ENCODE results near the gene TIGD7. TPM values are rescaled to one million over a fixed set of nuclear protein-coding genes. Genes with fewer than 3 reads are reported as not detected.

Gene TIGD7
- total RNA-seq, 1 experiment from 2014 or later = 4.2 TPM

DNA sequence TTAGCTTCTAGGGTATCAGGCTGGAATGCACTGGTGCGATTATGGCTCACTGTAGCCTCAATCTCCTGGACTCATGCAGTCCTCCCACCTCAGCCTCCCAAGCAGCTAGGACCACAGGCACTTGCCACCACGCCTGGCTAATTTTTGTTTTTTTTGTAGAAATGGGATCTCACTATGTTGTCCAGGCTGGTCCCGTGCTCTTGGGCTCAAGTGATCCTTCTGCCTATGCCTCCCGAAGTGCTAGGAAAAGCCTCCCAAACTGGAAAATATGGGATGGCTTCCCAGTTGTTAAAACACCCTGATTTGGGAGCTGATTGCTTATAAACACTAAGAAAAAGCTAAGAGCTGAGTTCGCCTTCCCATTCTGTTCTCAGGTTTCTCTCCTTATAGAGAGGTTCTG is 28.6 kb downstream of the TIGD7 start:
- H3K9ac ChIP-seq (ENCODE audit: extremely low read depth, insufficient read length, low read length) = no peak overlapping the region
- H2BK12ac ChIP-seq (ENCODE audit: insufficient read length, low read depth, low read length) = no peak overlapping the region
- H3K27me3 Mint-ChIP-seq (ENCODE audit: low read depth) = peaks cover 29% of the 10 kb centered on the region
- H3K9me3 ChIP-seq (ENCODE audit: control insufficient read depth, low read depth, low read length) = no peaks in the 10 kb centered on the region
- H2BK15ac ChIP-seq (ENCODE audit: low read depth, low read length) = no peak overlapping the region
- H3T11ph ChIP-seq (ENCODE audit: low read length) = no peak overlapping the region
- H3K36me3 Mint-ChIP-seq (ENCODE audit: insufficient read depth in 1 of 3, low read depth in 3 of 3) = no peaks in the 10 kb centered on the region; a peak in 1 of 7 replicates
- TF ChIP-seq, protein P1, sequence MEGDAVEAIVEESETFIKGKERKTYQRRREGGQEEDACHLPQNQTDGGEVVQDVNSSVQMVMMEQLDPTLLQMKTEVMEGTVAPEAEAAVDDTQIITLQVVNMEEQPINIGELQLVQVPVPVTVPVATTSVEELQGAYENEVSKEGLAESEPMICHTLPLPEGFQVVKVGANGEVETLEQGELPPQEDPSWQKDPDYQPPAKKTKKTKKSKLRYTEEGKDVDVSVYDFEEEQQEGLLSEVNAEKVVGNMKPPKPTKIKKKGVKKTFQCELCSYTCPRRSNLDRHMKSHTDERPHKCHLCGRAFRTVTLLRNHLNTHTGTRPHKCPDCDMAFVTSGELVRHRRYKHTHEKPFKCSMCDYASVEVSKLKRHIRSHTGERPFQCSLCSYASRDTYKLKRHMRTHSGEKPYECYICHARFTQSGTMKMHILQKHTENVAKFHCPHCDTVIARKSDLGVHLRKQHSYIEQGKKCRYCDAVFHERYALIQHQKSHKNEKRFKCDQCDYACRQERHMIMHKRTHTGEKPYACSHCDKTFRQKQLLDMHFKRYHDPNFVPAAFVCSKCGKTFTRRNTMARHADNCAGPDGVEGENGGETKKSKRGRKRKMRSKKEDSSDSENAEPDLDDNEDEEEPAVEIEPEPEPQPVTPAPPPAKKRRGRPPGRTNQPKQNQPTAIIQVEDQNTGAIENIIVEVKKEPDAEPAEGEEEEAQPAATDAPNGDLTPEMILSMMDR (conservative IDR thresholded peaks at IDR 0.05) = no peak
- DNase-seq = no peak
- H3K79me1 ChIP-seq (ENCODE audit: insufficient read depth, low read depth, low read length, poor library complexity, severe bottlenecking) = no peaks in the 10 kb centered on the region
- no peak overlapping the region for H2BK120ac ChIP-seq (ENCODE audit: low read depth, low read length, poor library complexity, severe bottlenecking)
- H2BK5ac ChIP-seq (ENCODE audit: insufficient read length, low read length) = no peak overlapping the region
- H3K23ac ChIP-seq (ENCODE audit: insufficient read length, low read depth, low read length) = no peak overlapping the region
- H3K14ac ChIP-seq (ENCODE audit: insufficient read depth, low read length) = no peak overlapping the region
- no peaks in the 10 kb centered on the region for H3K4me1 ChIP-seq (ENCODE audit: insufficient read depth, low read length)
- no peak overlapping the region for H4K5ac ChIP-seq (ENCODE audit: insufficient read length, low read depth, low read length)
- WGBS (ENCODE audit: extremely low coverage, insufficient read length, low lambda C conversion rate) = no CpG with 5 or more reads among the region's 5 CpGs
- H3K79me2 ChIP-seq (ENCODE audit: insufficient read depth, low read length) = no peaks in the 10 kb centered on the region
- H2AK5ac ChIP-seq (ENCODE audit: insufficient read length, low read length) = no peak overlapping the region
- H3K9me3 Mint-ChIP-seq = peaks cover 5 to 20% of the 10 kb centered on the region in 2 experiments; a peak in 4 of 5 replicates
- H3K4me3 Mint-ChIP-seq = no peak overlapping the region
- H3K18ac ChIP-seq (ENCODE audit: insufficient read length, low read depth, low read length) = no peak overlapping the region
- no peak overlapping the region for H4K8ac ChIP-seq (replicated peaks; ENCODE audit: insufficient read length, low read depth, low read length)
- H3K27me3 ChIP-seq (ENCODE audit: insufficient read depth, low read length) = no peaks in the 10 kb centered on the region
- no peak overlapping the region for H3K27ac Mint-ChIP-seq
- no peak overlapping the region for H3K27ac ChIP-seq (ENCODE audit: insufficient read length, low read depth, low read length)
- no peak overlapping the region for H3K4me2 ChIP-seq (ENCODE audit: insufficient read depth, insufficient read length, low read length)
- no peak overlapping the region for H2AFZ ChIP-seq (ENCODE audit: low read length)
- H3K4me1 Mint-ChIP-seq = 0 out of 4 replicates have a peak, but pooled peaks cover 0 to 1% of the 10 kb centered on the region in 2 experiments
- H2BK20ac ChIP-seq (ENCODE audit: low read depth, low read length, poor library complexity, severe bottlenecking) = no peak overlapping the region
- no peak overlapping the region for H3K56ac ChIP-seq (ENCODE audit: insufficient read length, low read depth, low read length)
- no peaks in the 10 kb centered on the region for H4K20me1 ChIP-seq (ENCODE audit: control insufficient read depth, insufficient read depth, insufficient read length)
- H4K91ac ChIP-seq (ENCODE audit: insufficient read length, low read depth, low read length) = no peak overlapping the region
- H3K4ac ChIP-seq (ENCODE audit: low read depth, low read length) = no peak overlapping the region
- no peaks in the 10 kb centered on the region for H3K23me2 ChIP-seq (ENCODE audit: insufficient read length, low read depth, low read length, poor library complexity, severe bottlenecking)

Measured in H9 (cell line).